Gastrocnemius medialis (tissue), 4 donors: ENCODE data around the gene KCNAB2. TPM values are rescaled to one million over a fixed set of nuclear protein-coding genes. Genes with fewer than 3 reads are reported as not detected.

Source experiments
- ATAC-seq, 2 donors: fragments of 150-250 bp; one replicate each; pipeline ENCODE4 v1.9.1; 2016
- DNase-seq, 2 donors: peaks; one replicate each; pipeline ENCODE4 v3.0.0-alpha.2; 2019
- H3K27ac ChIP-seq, 4 donors: fragments of 200-600 bp; sonication (generic); 1 replicate in 1 of 4; 2 replicates in 3 of 4; pipeline ENCODE4 v1.5.1; 2016 to 2018; ENCODE audit warnings: mild to moderate bottlenecking in 2 of 4, moderate library complexity in 1 of 4
- H3K27me3 ChIP-seq, 3 donors: fragments of 200-600 bp; sonication (generic) in 2 of 3; 1 replicate in 1 of 3; 2 replicates in 2 of 3; pipeline versions ENCODE4 v1.5.1 to v1.6.0; 2016 to 2019; ENCODE audit warnings: mild to moderate bottlenecking in 1 of 3, moderate library complexity in 1 of 3
- H3K36me3 ChIP-seq, 2 donors: fragments of 200-600 bp; sonication (generic) in 1 of 2; one replicate each; pipeline ENCODE4 v1.5.1; 2017 to 2018
- H3K4me1 ChIP-seq, 2 donors: fragments of 200-600 bp; sonication (generic) in 1 of 2; one replicate each; pipeline ENCODE4 v1.5.1; 2016 to 2017; ENCODE audit warnings: mild to moderate bottlenecking in 2 of 2
- H3K4me3 ChIP-seq, 4 donors: fragments of 200-600 bp; sonication (generic) in 3 of 4; 1 replicate in 1 of 4; 2 replicates in 3 of 4; pipeline ENCODE4 v1.5.1; 2016 to 2019; ENCODE audit warnings: mild to moderate bottlenecking in 2 of 4
- H3K9me3 ChIP-seq, 3 donors: fragments of 200-600 bp; sonication (generic) in 2 of 3; 1 replicate in 1 of 3; 2 replicates in 2 of 3; pipeline ENCODE4 v1.5.1; 2016 to 2019
- CTCF ChIP-seq, 5 experiments: fragments of 450-650 bp in 3 of 5; fragments of 200-600 bp in 2 of 5; sonication (generic) in 2 of 5; IDR thresholded peaks in 4 of 5; conservative IDR thresholded peaks in 1 of 5; 1 replicate in 4 of 5; 2 replicates in 1 of 5; pipeline ENCODE4 v1.5.1; 2016 to 2019; ENCODE audit warnings: antibody characterized with exemption in 5 of 5, mild to moderate bottlenecking in 3 of 5, moderate library complexity in 3 of 5
- POLR2A ChIP-seq, 2 donors: fragments of 450-650 bp; IDR thresholded peaks; one replicate each; pipeline ENCODE4 v1.6.1; 2017; ENCODE audit warnings: antibody characterized with exemption in 2 of 2, mild to moderate bottlenecking in 2 of 2, moderate library complexity in 2 of 2
- in situ Hi-C, 4 donors: fragments of 200-750 bp; cut with MboI; loops; one replicate each; pipeline versions ENCODE4 v1.15.0 to v1.8.0; 2017; ENCODE audit warnings: low sequenced_read_pairs in 4 of 4
- intact Hi-C: fragments of 100-400 bp; cut with DNase I; formaldehyde crosslinking; loops from one replicate; pipeline ENCODE4 v1.15.1; 2023; ENCODE audit warnings: low total_unique reads
- total RNA-seq, 4 donors: library from RNA; depleted of rRNA; stranded (reverse); fragments of >200 nt; gene quantifications; one replicate each; pipeline versions ENCODE4 v1.1.0 to v1.2.3, GENCODE V29; 2016

KCNAB2 gene
- total RNA-seq, 4 donors from 2014 or later = 2.8 to 7.8 (median 4.5) TPM

GRCh38 chr1:6124341-6124740 is 78.7 kb downstream of the KCNAB2 start:
- no peak overlapping the region for H3K4me3 ChIP-seq
- TF ChIP-seq CTCF (IDR thresholded peaks at IDR 0.05 in 4 of 5, conservative IDR thresholded peaks at IDR 0.05 in 1 of 5) = no peak
- TF ChIP-seq POLR2A (IDR thresholded peaks at IDR 0.05) = no peak
- intact Hi-C loops = no loop called here
- H3K9me3 ChIP-seq = no peaks in the 10 kb centered on the region
- ATAC-seq (no peak), DNase-seq (no peak)
- H3K4me1 ChIP-seq = no peaks in the 10 kb centered on the region
- H3K27me3 ChIP-seq = peaks cover 0 to 6% (median 0%) of the 10 kb centered on the region in 3 donors
- in situ Hi-C loops = no loop called here
- no peaks in the 10 kb centered on the region for H3K36me3 ChIP-seq
- no peak overlapping the region for H3K27ac ChIP-seq

GRCh38 chr1:6124746-6125365 is 79.2 kb downstream of the KCNAB2 start:
- intact Hi-C loops = no loop called here
- Histone ChIP-seq H3K4me1 (no peaks in the 10 kb centered on the region), H3K36me3 (no peaks in the 10 kb centered on the region), H3K9me3 (no peaks in the 10 kb centered on the region), H3K27me3 (peaks cover 0 to 6% (median 0%) of the 10 kb centered on the region in 3 donors), H3K4me3 (no peak overlapping the region), H3K27ac (no peak overlapping the region)
- in situ Hi-C loops = no loop called here
- DNase-seq (no peak), ATAC-seq (no peak)
- no peak for TF ChIP-seq CTCF (IDR thresholded peaks at IDR 0.05 in 4 of 5, conservative IDR thresholded peaks at IDR 0.05 in 1 of 5)

- no peak for TF ChIP-seq POLR2A (IDR thresholded peaks at IDR 0.05)
- TF ChIP-seq CTCF (IDR thresholded peaks at IDR 0.05 in 4 of 5, conservative IDR thresholded peaks at IDR 0.05 in 1 of 5) = no peak
- Histone ChIP-seq H3K9me3 (no peaks in the 10 kb centered on the region), H3K4me3 (no peak overlapping the region), H3K27ac (no peak overlapping the region), H3K36me3 (no peaks in the 10 kb centered on the region), H3K4me1 (no peaks in the 10 kb centered on the region), H3K27me3 (peaks cover 0 to 6% (median 0%) of the 10 kb centered on the region in 3 donors)
- ATAC-seq (no peak), DNase-seq (no peak)
- in situ Hi-C loops (no loop called here), intact Hi-C loops (no loop called here)
Measured at GRCh38 chr1:6125366-6125765, 79.7 kb downstream of the KCNAB2 start.

GRCh38 chr1:6126028-6126427 is 80.3 kb downstream of the KCNAB2 start:
- Histone ChIP-seq H3K27ac (no peak overlapping the region), H3K27me3 (peaks cover 0 to 6% (median 0%) of the 10 kb centered on the region in 3 donors), H3K4me3 (no peak overlapping the region), H3K4me1 (no peaks in the 10 kb centered on the region), H3K9me3 (no peaks in the 10 kb centered on the region), H3K36me3 (no peaks in the 10 kb centered on the region)
- TF ChIP-seq POLR2A (IDR thresholded peaks at IDR 0.05) = no peak
- no peak for TF ChIP-seq CTCF (IDR thresholded peaks at IDR 0.05 in 4 of 5, conservative IDR thresholded peaks at IDR 0.05 in 1 of 5)
- ATAC-seq (no peak), DNase-seq (no peak)
- in situ Hi-C loops = no loop called here
- intact Hi-C loops = no loop called here
